Kidney (tissue), 14 donors: ENCODE measurements around the gene RAB41. TPM values are rescaled to one million over a fixed set of nuclear protein-coding genes. Genes with fewer than 3 reads are reported as not detected.

Source experiments
- DNase-seq, 5 donors: peaks; one replicate each; pipeline ENCODE4 v3.0.0-alpha.2; 2013 to 2020
- FAIRE-seq: peaks from 2 replicates; lab custom pipeline; 2012; peaks lifted over from hg19 to GRCh38; lab: Jason Lieb, UNC
- H3K27ac ChIP-seq, 2 donors: one replicate each; pipeline ENCODE4 v1.7.0; 2013; ENCODE audit warnings: low read depth in 2 of 2, low read length in 2 of 2, inconsistent platforms in 1 of 2
- H3K27me3 ChIP-seq: one replicate; pipeline ENCODE4 v1.7.1; 2013; ENCODE audit warnings: low read length, inconsistent platforms; ENCODE audit not compliant: control insufficient read depth, insufficient read depth
- H3K36me3 ChIP-seq, 3 donors: one replicate each; pipeline versions ENCODE4 v1.7.0 to v1.7.1; 2013; ENCODE audit warnings: low read length in 3 of 3, control low read depth in 1 of 3, inconsistent platforms in 1 of 3; ENCODE audit not compliant: insufficient read depth in 3 of 3, control insufficient read depth in 2 of 3
- H3K4me1 ChIP-seq, 3 donors: one replicate each; pipeline versions ENCODE4 v1.7.0 to v1.7.1; 2013; ENCODE audit warnings: low read length in 3 of 3, inconsistent platforms in 1 of 3, low read depth in 1 of 3; ENCODE audit not compliant: control insufficient read depth in 2 of 3, insufficient read depth in 2 of 3
- H3K4me3 ChIP-seq, 3 donors: one replicate each; pipeline versions ENCODE4 v1.7.0 to v1.8.1; 2013; ENCODE audit warnings: low read length in 3 of 3, control low read depth in 1 of 3, inconsistent platforms in 1 of 3
- H3K9ac ChIP-seq, 3 donors: one replicate each; pipeline versions ENCODE4 v1.7.0 to v1.7.1; 2013; ENCODE audit warnings: low read length in 3 of 3, control low read depth in 1 of 3, inconsistent platforms in 1 of 3
- H3K9me3 ChIP-seq, 3 donors: one replicate each; pipeline versions ENCODE4 v1.7.0 to v1.7.1; 2013; ENCODE audit warnings: low read length in 3 of 3, control low read depth in 1 of 3, inconsistent platforms in 1 of 3; ENCODE audit not compliant: control insufficient read depth in 2 of 3, insufficient read depth in 1 of 3
- intact Hi-C: fragments of 100-400 bp; cut with DNase I; formaldehyde crosslinking; loops from one replicate; pipeline ENCODE4 v1.11.1; 2022
- polyA plus RNA-seq: library from polyadenylated mRNA; stranded (reverse); fragments of 350-450 nt; fragmentation: Illumina TruSeq; extraction: RNeasy Lipid Tissue Mini Kit (QIAGEN cat#74804); gene quantifications from one replicate; pipeline ENCODE4 v1.2.3, GENCODE V29; 2014; ENCODE audit warnings: low read depth, low replicate concordance; ENCODE audit not compliant: insufficient read depth
- total RNA-seq: library from RNA; stranded (reverse); fragmentation: NEBNext Ultra II Directional; extraction: Animal tissue kit (Norgen Biotek cat#: 25700); gene quantifications from one replicate; pipeline ENCODE4 v1.2.1, GENCODE V29; 2021
- TF ChIP-seq, protein P1 (sequence below): IDR thresholded peaks from 3 replicates; pipeline ENCODE4 v1.5.1; 2012; ENCODE audit warnings: mild to moderate bottlenecking, moderate library complexity, borderline replicate concordance; ENCODE audit not compliant: insufficient read depth; ENCODE audit errors: extremely low read depth
- donor health status: control.
- donor health status: control.
- donor health status: control.
- donor health status: control.
- donor health status: control.
- donor health status: DM: yes; HTN: yes; CAD: no.
- donor health status: Normal renal cell carcinoma (clear cell type).

Gene RAB41
- total and polyA plus RNA-seq, 2 donors from 2014 or later: not detected

DNA sequence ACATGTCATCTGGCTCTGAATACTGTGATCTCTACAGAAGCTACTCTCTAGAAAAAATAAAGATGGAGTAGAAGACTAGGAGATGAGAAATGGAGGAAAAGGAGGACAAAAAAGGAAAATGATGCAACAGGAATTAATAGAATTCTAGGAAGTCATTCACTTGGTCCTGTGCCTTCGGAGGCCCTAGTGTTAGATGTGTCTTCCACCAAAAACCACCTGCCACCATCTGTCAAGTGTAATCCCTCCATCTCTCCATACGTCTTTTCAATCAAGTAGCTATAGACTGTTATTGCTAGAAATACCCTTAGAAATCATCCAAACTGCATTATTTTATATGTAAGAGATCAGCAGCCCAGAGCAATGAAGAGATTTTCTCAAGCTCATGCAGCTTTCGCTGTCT, 2.9 kb upstream of the RAB41 start:
- H3K4me3 ChIP-seq: no peak overlapping the region
- FAIRE-seq: no peak
- H3K36me3 ChIP-seq: no peaks in the 10 kb centered on the region

DNA sequence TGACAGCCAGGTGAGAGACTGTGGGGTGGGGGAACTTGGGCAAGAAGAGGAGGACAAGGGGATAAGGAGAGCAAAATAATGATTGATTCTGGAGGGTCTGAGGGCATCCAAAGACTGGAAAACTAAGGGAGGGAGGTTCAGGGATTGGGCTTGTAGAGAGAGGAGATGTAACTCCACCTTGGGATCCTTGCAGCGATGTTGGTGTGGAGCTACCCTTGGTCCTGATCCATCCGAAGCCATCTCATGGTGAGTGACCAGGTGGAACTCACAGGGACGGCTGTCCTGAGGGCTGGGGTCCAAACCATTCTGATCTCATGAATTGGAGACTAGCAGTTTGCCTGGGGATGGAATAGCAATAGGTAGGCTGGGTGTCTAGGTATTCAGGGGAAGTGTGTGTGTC, 1.4 kb upstream of the RAB41 start:
- Histone ChIP-seq H3K9me3 (no peaks in the 10 kb centered on the region), H3K9ac (no peak overlapping the region), H3K4me3 (no peak overlapping the region), H3K27ac (no peak overlapping the region), H3K4me1 (no peaks in the 10 kb centered on the region), H3K36me3 (no peaks in the 10 kb centered on the region), H3K27me3 (no peaks in the 10 kb centered on the region)
- FAIRE-seq (no peak), DNase-seq (no peak)
- intact Hi-C loops: no loop called here
- TF ChIP-seq, protein P1, sequence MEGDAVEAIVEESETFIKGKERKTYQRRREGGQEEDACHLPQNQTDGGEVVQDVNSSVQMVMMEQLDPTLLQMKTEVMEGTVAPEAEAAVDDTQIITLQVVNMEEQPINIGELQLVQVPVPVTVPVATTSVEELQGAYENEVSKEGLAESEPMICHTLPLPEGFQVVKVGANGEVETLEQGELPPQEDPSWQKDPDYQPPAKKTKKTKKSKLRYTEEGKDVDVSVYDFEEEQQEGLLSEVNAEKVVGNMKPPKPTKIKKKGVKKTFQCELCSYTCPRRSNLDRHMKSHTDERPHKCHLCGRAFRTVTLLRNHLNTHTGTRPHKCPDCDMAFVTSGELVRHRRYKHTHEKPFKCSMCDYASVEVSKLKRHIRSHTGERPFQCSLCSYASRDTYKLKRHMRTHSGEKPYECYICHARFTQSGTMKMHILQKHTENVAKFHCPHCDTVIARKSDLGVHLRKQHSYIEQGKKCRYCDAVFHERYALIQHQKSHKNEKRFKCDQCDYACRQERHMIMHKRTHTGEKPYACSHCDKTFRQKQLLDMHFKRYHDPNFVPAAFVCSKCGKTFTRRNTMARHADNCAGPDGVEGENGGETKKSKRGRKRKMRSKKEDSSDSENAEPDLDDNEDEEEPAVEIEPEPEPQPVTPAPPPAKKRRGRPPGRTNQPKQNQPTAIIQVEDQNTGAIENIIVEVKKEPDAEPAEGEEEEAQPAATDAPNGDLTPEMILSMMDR: no peak

More for the DNA sequence above, 2.9 kb upstream of the RAB41 start:
- Histone ChIP-seq H3K9me3 (no peaks in the 10 kb centered on the region), H3K9ac (no peak overlapping the region), H3K27ac (no peak overlapping the region), H3K27me3 (no peaks in the 10 kb centered on the region), H3K4me1 (no peaks in the 10 kb centered on the region)
- no peak for DNase-seq
- TF ChIP-seq, protein P1: no peak
- intact Hi-C loops: no loop called here

DNA sequence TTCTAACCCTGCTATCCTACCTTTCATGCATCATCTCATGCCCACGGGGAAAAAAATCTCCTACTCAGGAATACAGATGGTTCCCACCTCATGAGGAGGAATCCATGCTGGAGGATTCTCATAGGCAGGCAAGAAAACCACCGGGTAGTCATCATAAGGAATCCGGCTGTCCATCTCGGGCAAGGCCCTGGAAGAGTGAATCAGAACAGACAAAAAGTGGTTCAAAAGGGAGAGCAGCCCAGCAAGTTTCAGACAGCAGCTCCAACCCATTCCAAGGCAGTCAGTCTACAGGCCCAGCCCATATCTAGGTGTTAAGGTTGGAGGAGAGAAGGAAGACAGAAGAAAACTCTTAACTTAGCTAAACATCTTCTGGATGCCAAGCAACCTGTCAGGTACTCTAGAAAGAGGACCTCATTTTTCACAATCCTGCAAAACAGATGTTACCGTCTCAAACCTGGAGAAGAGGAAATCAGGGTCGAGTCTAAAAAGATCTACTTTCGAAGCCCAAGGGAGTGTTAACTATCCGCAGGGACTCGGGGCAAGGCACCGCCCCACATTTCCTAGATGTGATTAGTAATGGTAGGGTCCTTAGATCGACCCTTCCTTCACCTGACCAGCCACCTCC, 7.3 kb downstream of the RAB41 start:
- no peak for FAIRE-seq
- TF ChIP-seq, protein P1: no peak
- no peaks in the 10 kb centered on the region for H3K9me3 ChIP-seq
- H3K27ac ChIP-seq: no peak overlapping the region
- H3K27me3 ChIP-seq: no peaks in the 10 kb centered on the region
- H3K4me3 ChIP-seq: peak overlapping the region; percentile 79 to 84 (median 80)
- intact Hi-C loops: no loop called here
- DNase-seq: no peak
- H3K4me1 ChIP-seq: peaks cover 0 to 6% (median 5%) of the 10 kb centered on the region in 3 donors
- H3K36me3 ChIP-seq: no peaks in the 10 kb centered on the region
- peak overlapping the region; percentile 24 to 78 (median 61) for H3K9ac ChIP-seq
